CD14-positive monocyte (primary cell): ENCODE results near the gene CDRT4. TPM values are rescaled to one million over a fixed set of nuclear protein-coding genes. Genes with fewer than 3 reads are reported as not detected.

Experiments used
- DNase-seq, 3 donors: peaks; one replicate each; pipeline ENCODE4 v3.0.0-alpha.2; 2011 to 2022
- H2AFZ ChIP-seq: 2 replicates; pipeline ENCODE4 v1.6.0; 2012; ENCODE audit warnings: mild to moderate bottlenecking, low read depth, low read length, inconsistent platforms; ENCODE audit not compliant: insufficient read depth, poor library complexity, severe bottlenecking
- H3K27ac ChIP-seq, 2 donors: 1 replicate in 1 of 2; 2 replicates in 1 of 2; pipeline ENCODE4 v1.5.1; 2012 to 2013; ENCODE audit warnings: low read length in 2 of 2, control low read depth in 1 of 2, inconsistent platforms in 1 of 2, low read depth in 1 of 2, mild to moderate bottlenecking in 1 of 2
- H3K27me3 ChIP-seq, 2 donors: one replicate each; pipeline versions ENCODE4 v1.6.0 to v1.6.1; 2011 to 2013; ENCODE audit warnings: low read length in 2 of 2; ENCODE audit not compliant: control insufficient read depth in 2 of 2, insufficient read depth in 2 of 2
- H3K36me3 ChIP-seq, 2 donors: replicated peaks in 1 of 2; 1 replicate in 1 of 2; 2 replicates in 1 of 2; pipeline versions ENCODE4 v1.5.1 to v1.6.1; 2012 to 2013; ENCODE audit warnings: low read length in 2 of 2, control low read depth in 1 of 2, inconsistent platforms in 1 of 2, mild to moderate bottlenecking in 1 of 2; ENCODE audit not compliant: insufficient read depth in 2 of 2, control insufficient read depth in 1 of 2
- H3K4me1 ChIP-seq, 2 donors: 1 replicate in 1 of 2; 2 replicates in 1 of 2; pipeline versions ENCODE4 v1.5.1 to v1.6.1; 2012 to 2013; ENCODE audit warnings: low read length in 2 of 2, control low read depth in 1 of 2, inconsistent platforms in 1 of 2, mild to moderate bottlenecking in 1 of 2, moderate library complexity in 1 of 2; ENCODE audit not compliant: insufficient read depth in 2 of 2, control insufficient read depth in 1 of 2
- H3K4me2 ChIP-seq: replicated peaks from 2 replicates; pipeline ENCODE3; 2012; ENCODE audit warnings: low read length, moderate library complexity, mild to moderate bottlenecking; ENCODE audit not compliant: poor library complexity, severe bottlenecking; ENCODE audit errors: extremely low read depth
- H3K4me3 ChIP-seq, 3 experiments: fragments of 200-600 bp in 1 of 3; sonication (generic) in 1 of 3; replicated peaks in 1 of 3; 1 replicate in 2 of 3; 2 replicates in 1 of 3; pipeline ENCODE4 v1.5.1; 2011 to 2013; ENCODE audit warnings: low read length in 3 of 3, mild to moderate bottlenecking in 3 of 3, control low read depth in 2 of 3, low read depth in 2 of 3, inconsistent platforms in 1 of 3, moderate library complexity in 1 of 3
- H3K79me2 ChIP-seq: 2 replicates; pipeline ENCODE4 v1.6.0; 2012; ENCODE audit warnings: mild to moderate bottlenecking, control low read depth, inconsistent platforms, low read length, moderate library complexity; ENCODE audit not compliant: insufficient read depth
- H3K9ac ChIP-seq: 2 replicates; pipeline ENCODE4 v1.6.0; 2017; ENCODE audit warnings: low read length, mild to moderate bottlenecking; ENCODE audit not compliant: insufficient read depth, poor library complexity, severe bottlenecking
- H3K9me3 ChIP-seq, 2 donors: replicated peaks in 1 of 2; 1 replicate in 1 of 2; 2 replicates in 1 of 2; pipeline versions ENCODE4 v1.5.1 to v1.6.1; 2012 to 2013; ENCODE audit warnings: low read length in 2 of 2, control low read depth in 1 of 2; ENCODE audit not compliant: control insufficient read depth in 1 of 2, insufficient read depth in 1 of 2
- H4K20me1 ChIP-seq: 2 replicates; pipeline ENCODE4 v1.6.0; 2012; ENCODE audit warnings: mild to moderate bottlenecking, low read length, control low read depth, moderate library complexity; ENCODE audit not compliant: insufficient read depth
- H3K27ac Mint-ChIP-seq, 7 donors: one replicate each; pipeline ENCODE4 v1.8.0; 2020; ENCODE audit warnings: mild to moderate bottlenecking in 7 of 7, mixed read lengths in 7 of 7, moderate library complexity in 6 of 7, inconsistent platforms in 2 of 7
- H3K27me3 Mint-ChIP-seq, 3 donors: one replicate each; pipeline ENCODE4 v1.8.0; 2021 to 2022; ENCODE audit warnings: low read depth in 3 of 3, mild to moderate bottlenecking in 3 of 3, mixed read lengths in 3 of 3, moderate library complexity in 3 of 3, inconsistent platforms in 1 of 3
- H3K36me3 Mint-ChIP-seq, 2 donors: one replicate each; pipeline ENCODE4 v1.8.0; 2020; ENCODE audit warnings: mixed read lengths in 2 of 2, inconsistent platforms in 1 of 2, mild to moderate bottlenecking in 1 of 2
- H3K4me1 Mint-ChIP-seq: one replicate; pipeline ENCODE4 v1.8.0; 2020; ENCODE audit warnings: mild to moderate bottlenecking, mixed read lengths
- H3K4me3 Mint-ChIP-seq, 2 donors: one replicate each; pipeline ENCODE4 v1.8.0; 2020; ENCODE audit warnings: mild to moderate bottlenecking in 2 of 2, mixed read lengths in 2 of 2, moderate library complexity in 1 of 2
- H3K9me3 Mint-ChIP-seq, 7 donors: one replicate each; pipeline ENCODE4 v1.8.0; 2020 to 2022; ENCODE audit warnings: mixed read lengths in 7 of 7, mild to moderate bottlenecking in 6 of 7, moderate library complexity in 6 of 7, inconsistent platforms in 2 of 7
- CTCF ChIP-seq: fragments of 200-600 bp; IDR thresholded peaks from one replicate; pipeline ENCODE4 v1.8.0; 2022; ENCODE audit warnings: antibody characterized with exemption, mild to moderate bottlenecking
- WGBS: methylation state at CpG from one replicate; pipeline ENCODE4 v1.1.5; 2013; ENCODE audit warnings: missing lambda C conversion rate; ENCODE audit not compliant: insufficient coverage; 5-methylcytosine and 5-hydroxymethylcytosine counted together
- intact Hi-C, 2 donors: fragments of 100-400 bp; cut with micrococcal nuclease; formaldehyde crosslinking; loops; one replicate each; pipeline versions ENCODE4 v1.15.0 to v1.15.1; 2023
- polyA plus RNA-seq, 3 donors: library from polyadenylated mRNA; depleted of rRNA in 1 of 3; unstranded in 2 of 3; stranded (reverse) in 1 of 3; fragments of 300-500 nt in 2 of 3; fragments of >200 nt in 1 of 3; fragmentation: Illumina TruSeq in 2 of 3; gene quantifications; 1 replicate in 2 of 3; 2 replicates in 1 of 3; pipeline ENCODE4 v1.2.3, GENCODE V29; 2012 to 2021

The CDRT4 gene
- polyA plus RNA-seq, 3 donors: 0.34 to 0.71 TPM; not detected in 1

- Histone ChIP-seq H2AFZ (no peak overlapping the region), H3K27ac (no peak overlapping the region), H3K36me3 (no peaks in the 10 kb centered on the region), H3K27me3 (no peaks in the 10 kb centered on the region), H3K4me1 (no peaks in the 10 kb centered on the region), H3K4me3 (no peak overlapping the region), H3K79me2 (no peaks in the 10 kb centered on the region), H3K9ac (no peak overlapping the region), H3K9me3 (no peaks in the 10 kb centered on the region), H4K20me1 (no peaks in the 10 kb centered on the region), H3K4me2 (no peak overlapping the region)
- Mint-ChIP-seq H3K27ac (peak overlapping the region in 1 of 7 donors; percentile 5), H3K4me3 (no peak overlapping the region), H3K9me3 (no peaks in the 10 kb centered on the region), H3K4me1 (no peaks in the 10 kb centered on the region), H3K27me3 (peaks cover 0 to 5% (median 0%) of the 10 kb centered on the region in 3 donors), H3K36me3 (no peaks in the 10 kb centered on the region)
- no peak for DNase-seq
- 90% methylated on average over 3 of the region's 3 CpGs for WGBS
- no peak for TF ChIP-seq CTCF
- intact Hi-C loops: no loop called here
Measured at GRCh38 chr17:15472891-15473290, 5.5 kb upstream of the CDRT4 start.

GRCh38 chr17:15470536-15470935 lies 3.1 kb upstream of the CDRT4 start:
- intact Hi-C loops: no loop called here
- Mint-ChIP-seq H3K4me3 (no peak overlapping the region), H3K36me3 (no peaks in the 10 kb centered on the region), H3K9me3 (no peaks in the 10 kb centered on the region), H3K27me3 (peaks cover 0 to 6% (median 0%) of the 10 kb centered on the region in 3 donors), H3K4me1 (no peaks in the 10 kb centered on the region), H3K27ac (no peak overlapping the region)
- no peak for TF ChIP-seq CTCF
- H3K4me3 ChIP-seq: no peak overlapping the region
- no peak overlapping the region for H2AFZ ChIP-seq
- H3K4me2 ChIP-seq: no peak overlapping the region
- 78% methylated on average over 4 of the region's 7 CpGs for WGBS
- H3K79me2 ChIP-seq: no peaks in the 10 kb centered on the region
- no peaks in the 10 kb centered on the region for H3K9me3 ChIP-seq
- no peak overlapping the region for H3K9ac ChIP-seq
- H3K27me3 ChIP-seq: no peaks in the 10 kb centered on the region
- H3K27ac ChIP-seq: no peak overlapping the region
- no peaks in the 10 kb centered on the region for H3K4me1 ChIP-seq
- DNase-seq: no peak
- H3K36me3 ChIP-seq: no peaks in the 10 kb centered on the region
- H4K20me1 ChIP-seq: no peaks in the 10 kb centered on the region
